Stomach (tissue), 4 donors: ENCODE data around the gene S100P.

Experiments used
- EP300 ChIP-seq: sonication (generic); formaldehyde crosslinking; IDR thresholded peaks from one replicate; pipeline ENCODE4 v1.6.1; 2017; ENCODE audit warnings: antibody characterized with exemption
- POLR2A ChIP-seq, 4 donors: fragments of 450-650 bp; IDR thresholded peaks; one replicate each; pipeline ENCODE4 v1.6.1; 2016; ENCODE audit warnings: antibody characterized with exemption in 4 of 4, control low read depth in 2 of 4, mild to moderate bottlenecking in 1 of 4, moderate library complexity in 1 of 4
- POLR2AphosphoS5 ChIP-seq, 3 donors: sonication (generic); formaldehyde crosslinking; IDR thresholded peaks; one replicate each; pipeline ENCODE4 v1.6.1; 2016; ENCODE audit warnings: antibody characterized with exemption in 3 of 3
- TF ChIP-seq, protein P1 (sequence below), 7 experiments: fragments of 450-650 bp in 4 of 7; fragments of 200-600 bp in 3 of 7; sonication (generic) in 3 of 7; IDR thresholded peaks; one replicate each; pipeline ENCODE4 v1.5.1; 2016 to 2019; ENCODE audit warnings: antibody characterized with exemption in 7 of 7, control low read depth in 2 of 7, mild to moderate bottlenecking in 1 of 7

GRCh38 chr4:6718932-6719610 lies 25.4 kb downstream of the S100P start:
- TF ChIP-seq, protein P1, sequence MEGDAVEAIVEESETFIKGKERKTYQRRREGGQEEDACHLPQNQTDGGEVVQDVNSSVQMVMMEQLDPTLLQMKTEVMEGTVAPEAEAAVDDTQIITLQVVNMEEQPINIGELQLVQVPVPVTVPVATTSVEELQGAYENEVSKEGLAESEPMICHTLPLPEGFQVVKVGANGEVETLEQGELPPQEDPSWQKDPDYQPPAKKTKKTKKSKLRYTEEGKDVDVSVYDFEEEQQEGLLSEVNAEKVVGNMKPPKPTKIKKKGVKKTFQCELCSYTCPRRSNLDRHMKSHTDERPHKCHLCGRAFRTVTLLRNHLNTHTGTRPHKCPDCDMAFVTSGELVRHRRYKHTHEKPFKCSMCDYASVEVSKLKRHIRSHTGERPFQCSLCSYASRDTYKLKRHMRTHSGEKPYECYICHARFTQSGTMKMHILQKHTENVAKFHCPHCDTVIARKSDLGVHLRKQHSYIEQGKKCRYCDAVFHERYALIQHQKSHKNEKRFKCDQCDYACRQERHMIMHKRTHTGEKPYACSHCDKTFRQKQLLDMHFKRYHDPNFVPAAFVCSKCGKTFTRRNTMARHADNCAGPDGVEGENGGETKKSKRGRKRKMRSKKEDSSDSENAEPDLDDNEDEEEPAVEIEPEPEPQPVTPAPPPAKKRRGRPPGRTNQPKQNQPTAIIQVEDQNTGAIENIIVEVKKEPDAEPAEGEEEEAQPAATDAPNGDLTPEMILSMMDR (IDR thresholded peaks at IDR 0.05), result no peak
- TF ChIP-seq EP300, result no peak
- no peak for TF ChIP-seq POLR2AphosphoS5 (IDR thresholded peaks at IDR 0.05)
- TF ChIP-seq POLR2A (IDR thresholded peaks at IDR 0.05), result no peak
